Measurements from ENCODE around the gene NTRK1.

- TF ChIP-seq EZH2phosphoT487 (IDR thresholded peaks at IDR 0.05; ENCODE audit: insufficient read depth, low read depth), result no peak
- no peak for TF ChIP-seq EZH2 (IDR thresholded peaks at IDR 0.05; ENCODE audit: insufficient read depth, poor library complexity, severe bottlenecking)
Measured at GRCh38 chr1:156921053-156921529, 60.4 kb downstream of the NTRK1 start.
